Coronary artery (tissue), 2 donors: ENCODE results near the gene SERPINA10.

Source experiments
- DNase-seq: peaks from one replicate; pipeline ENCODE4 v3.0.0-alpha.2; 2017; ENCODE audit warnings: low spot score
- H3K27ac ChIP-seq, 2 donors: fragments of 200-600 bp; sonication (generic); one replicate each; pipeline ENCODE4 v1.5.1; 2016 to 2019
- H3K4me3 ChIP-seq: fragments of 200-600 bp; sonication (generic); 2 replicates; pipeline ENCODE4 v1.5.1; 2016; ENCODE audit warnings: mild to moderate bottlenecking, moderate library complexity
- CTCF ChIP-seq: fragments of 200-600 bp; sonication (generic); IDR thresholded peaks from one replicate; pipeline ENCODE4 v1.5.1; 2019; ENCODE audit warnings: antibody characterized with exemption

Gene SERPINA10

GRCh38 chr14:94244182-94244581, 48.9 kb downstream of the SERPINA10 start:
- Histone ChIP-seq H3K4me3 (no peak overlapping the region), H3K27ac (no peak overlapping the region)
- DNase-seq = no peak
- TF ChIP-seq CTCF = no peak

- H3K27ac ChIP-seq = no peak overlapping the region
- TF ChIP-seq CTCF = no peak
- H3K4me3 ChIP-seq = no peak overlapping the region
- no peak for DNase-seq
Observed at GRCh38 chr14:94239406-94239805, 53.7 kb downstream of the SERPINA10 start.

- DNase-seq = no peak
- Histone ChIP-seq H3K27ac (no peak overlapping the region), H3K4me3 (no peak overlapping the region)
- TF ChIP-seq CTCF = no peak
Observed at GRCh38 chr14:94237983-94238382, 55.1 kb downstream of the SERPINA10 start.

GRCh38 chr14:94237046-94237445, 56.0 kb downstream of the SERPINA10 start:
- TF ChIP-seq CTCF = no peak
- no peak overlapping the region for H3K27ac ChIP-seq
- DNase-seq = no peak
- H3K4me3 ChIP-seq = no peak overlapping the region
